Stimulated activated CD8-positive, alpha-beta memory T cell treated with anti-CD3 and anti-CD28 coated beads, Interleukin-15, amount 100 ng/mL, for 48 hours (primary cell): Measurements from ENCODE around the gene PPP1R36.
"Not testable (repeated sequence)": the region's sequence is repeated elsewhere in the genome, so short reads cannot be mapped to it uniquely, and the experiment has no call there.

ENCODE experiments used
- DNase-seq, 2 donors: peaks; one replicate each; pipeline ENCODE4 v3.0.0-alpha.2; 2020; ENCODE audit warnings: low read depth in 2 of 2

The PPP1R36 gene

GRCh38 chr14:64520699-64521098, 29.1 kb upstream of the PPP1R36 start:
- no peak for DNase-seq

- DNase-seq: no peak
These were observed 27.0 kb upstream of the PPP1R36 start for GRCh38 chr14:64522591-64523355.

GRCh38 chr14:64525354-64525753, 24.4 kb upstream of the PPP1R36 start:
- DNase-seq: no peak

GRCh38 chr14:64531567-64531966, 18.2 kb upstream of the PPP1R36 start:
- DNase-seq: no peak

- no peak for DNase-seq
These were observed 13.1 kb upstream of the PPP1R36 start for GRCh38 chr14:64536488-64537245.

GRCh38 chr14:64540208-64541202, 9.3 kb upstream of the PPP1R36 start, which contains the start of gene HSPA2:
Gene HSPA2, plus strand, starts transcription at chr14:64540741. Its CDS starts 109 bp downstream, at chr14:64540850.
- peak; percentile 95 to 97 for DNase-seq

GRCh38 chr14:64541261-64541971, 8.3 kb upstream of the PPP1R36 start:
- DNase-seq: no peak

GRCh38 chr14:64541972-64542835, 7.6 kb upstream of the PPP1R36 start:
- DNase-seq: no peak

GRCh38 chr14:64542836-64543201, 6.9 kb upstream of the PPP1R36 start:
- no peak for DNase-seq

- no peak for DNase-seq
These were observed 5.0 kb upstream of the PPP1R36 start for GRCh38 chr14:64544607-64545312.

- DNase-seq: no peak
These were observed 745 bp upstream of the PPP1R36 start for GRCh38 chr14:64549016-64549415.

GRCh38 chr14:64550621-64551333, 1.0 kb downstream of the PPP1R36 start:
- DNase-seq: no peak

- no peak for DNase-seq
These were observed 4.8 kb downstream of the PPP1R36 start for GRCh38 chr14:64554556-64554955.

- no peak for DNase-seq
These were observed 6.8 kb downstream of the PPP1R36 start for GRCh38 chr14:64556526-64556925.

- DNase-seq: not testable (repeated sequence)
These were observed 8.5 kb downstream of the PPP1R36 start for GRCh38 chr14:64558216-64558615.

GRCh38 chr14:64561631-64562030, 11.9 kb downstream of the PPP1R36 start:
- no peak for DNase-seq

- no peak for DNase-seq
These were observed 12.7 kb downstream of the PPP1R36 start for GRCh38 chr14:64562436-64562835.

GRCh38 chr14:64563696-64564095, 13.9 kb downstream of the PPP1R36 start:
- DNase-seq: no peak

GRCh38 chr14:64566651-64567122, 16.9 kb downstream of the PPP1R36 start:
- no peak for DNase-seq
